H1 (cell line): Measurements from ENCODE around the gene MBOAT1. TPM values are rescaled to one million over a fixed set of nuclear protein-coding genes. Genes with fewer than 3 reads are reported as not detected.

ENCODE experiments used
- CTCF ChIA-PET: fragments of 300-600 bp; sonication (Branson Sonifier 250); formaldehyde crosslinking; loops from one replicate; lab custom pipeline; 2021; ENCODE audit not compliant: partially characterized antibody; lab: Charles Lee
- POLR2A ChIA-PET: fragments of 300-600 bp; sonication (Branson Sonifier 250); formaldehyde crosslinking; loops from one replicate; lab custom pipeline; 2021; ENCODE audit warnings: inconsistent platforms; ENCODE audit not compliant: partially characterized antibody; lab: Charles Lee
- DNase-seq, 2 experiments: peaks; one replicate each; pipeline versions ENCODE4 v3.0.0 to v3.0.0-alpha.2; 2010 to 2022; ENCODE audit warnings: low spot score in 2 of 2, low read depth in 1 of 2, mixed read lengths in 1 of 2
- FAIRE-seq: peaks from 2 replicates; lab custom pipeline; 2011; peaks lifted over from hg19 to GRCh38; lab: Jason Lieb, UNC
- H2AFZ ChIP-seq: 2 replicates; pipeline ENCODE4 v1.8.1; 2012; ENCODE audit warnings: low read length, inconsistent platforms
- H2AK5ac ChIP-seq: 2 replicates; pipeline ENCODE4 v1.6.1; 2013; ENCODE audit warnings: low read depth, low read length
- H2BK120ac ChIP-seq: replicated peaks from 2 replicates; pipeline ENCODE3; 2013; ENCODE audit warnings: low read depth, low read length, inconsistent platforms
- H2BK12ac ChIP-seq: 2 replicates; pipeline ENCODE4 v1.6.1; 2013; ENCODE audit warnings: low read depth, low read length
- H2BK15ac ChIP-seq: 2 replicates; pipeline ENCODE4 v1.6.1; 2013; ENCODE audit warnings: low read length
- H2BK20ac ChIP-seq: 2 replicates; pipeline ENCODE4 v1.6.1; 2013; ENCODE audit warnings: low read length
- H2BK5ac ChIP-seq: 2 replicates; pipeline ENCODE4 v1.6.1; 2013; ENCODE audit warnings: low read depth, low read length
- H3K14ac ChIP-seq: 2 replicates; pipeline ENCODE4 v1.6.1; 2013; ENCODE audit warnings: inconsistent platforms; ENCODE audit not compliant: insufficient read length
- H3K18ac ChIP-seq: 2 replicates; pipeline ENCODE4 v1.6.1; 2013; ENCODE audit warnings: low read length; ENCODE audit errors: extremely low read depth
- H3K23ac ChIP-seq: 2 replicates; pipeline ENCODE4 v1.6.1; 2013; ENCODE audit warnings: inconsistent platforms; ENCODE audit not compliant: insufficient read length
- H3K23me2 ChIP-seq: 2 replicates; pipeline ENCODE4 v1.6.1; 2013; ENCODE audit warnings: low read depth, low read length
- H3K27ac ChIP-seq: 2 replicates; pipeline ENCODE4 v1.6.1; 2011; ENCODE audit warnings: low read depth, low read length, inconsistent platforms
- H3K27me3 ChIP-seq, 4 experiments: replicated peaks in 1 of 4; 1 replicate in 1 of 4; 2 replicates in 3 of 4; pipeline versions ENCODE4 v1.6.1 to v1.8.1; 2011 to 2013; ENCODE audit warnings: low read length in 3 of 4, mild to moderate bottlenecking in 3 of 4, inconsistent platforms in 2 of 4, mixed read lengths in 2 of 4, moderate library complexity in 1 of 4; ENCODE audit not compliant: control insufficient read depth in 3 of 4, insufficient read depth in 3 of 4; ENCODE audit errors: extremely low read depth in 1 of 4
- H3K36me3 ChIP-seq, 4 experiments: 2 replicates each; pipeline versions ENCODE4 v1.6.1 to v1.8.1; 2011 to 2013; ENCODE audit warnings: mild to moderate bottlenecking in 4 of 4, low read length in 3 of 4, moderate library complexity in 2 of 4, control low read depth in 1 of 4, inconsistent platforms in 1 of 4; ENCODE audit not compliant: insufficient read depth in 4 of 4, control insufficient read depth in 2 of 4
- H3K4ac ChIP-seq: replicated peaks from 2 replicates; pipeline ENCODE3; 2013; ENCODE audit warnings: low read length, low read depth, mixed read lengths, inconsistent platforms; ENCODE audit not compliant: insufficient read length
- H3K4me1 ChIP-seq, 4 experiments: replicated peaks in 1 of 4; 1 replicate in 1 of 4; 2 replicates in 3 of 4; pipeline versions ENCODE4 v1.6.1 to v1.8.1; 2011 to 2013; ENCODE audit warnings: low read length in 3 of 4, inconsistent platforms in 2 of 4, mixed read lengths in 1 of 4; ENCODE audit not compliant: insufficient read depth in 4 of 4, control insufficient read depth in 3 of 4
- H3K4me2 ChIP-seq, 2 experiments: 2 replicates each; pipeline versions ENCODE4 v1.6.1 to v1.8.1; 2011 to 2013; ENCODE audit warnings: low read depth in 2 of 2, low read length in 2 of 2, control low read depth in 1 of 2, inconsistent platforms in 1 of 2, mild to moderate bottlenecking in 1 of 2; ENCODE audit not compliant: insufficient read depth in 1 of 2
- H3K4me3 ChIP-seq, 4 experiments: fragments of 200-600, 300-600 bp in 1 of 4; sonication (generic), shearing (Covaris generic), sonication (Bioruptor Twin) in 1 of 4; 2 replicates each; pipeline versions ENCODE4 v1.5.1 to v1.8.1; 2011 to 2016; ENCODE audit warnings: low read length in 4 of 4, low read depth in 3 of 4, control low read depth in 2 of 4, inconsistent platforms in 2 of 4, mild to moderate bottlenecking in 2 of 4, mixed read lengths in 1 of 4, moderate library complexity in 1 of 4; ENCODE audit not compliant: insufficient read depth in 2 of 4; ENCODE audit errors: extremely low read depth in 1 of 4
- H3K56ac ChIP-seq: replicated peaks from 2 replicates; pipeline ENCODE3; 2013; ENCODE audit warnings: low read depth, mild to moderate bottlenecking, mixed read lengths, low read length, inconsistent platforms; ENCODE audit not compliant: insufficient read length
- H3K79me1 ChIP-seq: 2 replicates; pipeline ENCODE4 v1.6.1; 2013; ENCODE audit warnings: low read depth, low read length, control low read depth
- H3K79me2 ChIP-seq, 2 experiments: 2 replicates each; pipeline versions ENCODE4 v1.6.1 to v1.8.1; 2012 to 2013; ENCODE audit warnings: low read length in 2 of 2, mild to moderate bottlenecking in 2 of 2, inconsistent platforms in 1 of 2; ENCODE audit not compliant: insufficient read depth in 2 of 2, control insufficient read depth in 1 of 2
- H3K9ac ChIP-seq, 4 experiments: replicated peaks in 1 of 4; 1 replicate in 1 of 4; 2 replicates in 3 of 4; pipeline versions ENCODE4 v1.6.1 to v1.8.1; 2011 to 2013; ENCODE audit warnings: low read depth in 3 of 4, low read length in 3 of 4, control low read depth in 2 of 4, mild to moderate bottlenecking in 2 of 4, moderate library complexity in 2 of 4, inconsistent platforms in 1 of 4; ENCODE audit errors: extremely low read depth in 1 of 4
- H3K9me3 ChIP-seq, 2 experiments: 2 replicates each; pipeline versions ENCODE4 v1.6.1 to v1.8.1; 2012 to 2013; ENCODE audit warnings: mild to moderate bottlenecking in 2 of 2, moderate library complexity in 2 of 2, control low read depth in 1 of 2, inconsistent platforms in 1 of 2, low read depth in 1 of 2, low read length in 1 of 2, mixed read lengths in 1 of 2; ENCODE audit not compliant: insufficient read depth in 2 of 2
- H4K20me1 ChIP-seq, 2 experiments: replicated peaks in 1 of 2; 2 replicates each; pipeline versions ENCODE3 to v1.8.1; 2011 to 2013; ENCODE audit warnings: inconsistent platforms in 2 of 2, low read length in 2 of 2, mild to moderate bottlenecking in 1 of 2; ENCODE audit not compliant: insufficient read depth in 2 of 2, control insufficient read depth in 1 of 2
- H4K5ac ChIP-seq: 2 replicates; pipeline ENCODE4 v1.6.1; 2013; ENCODE audit warnings: low read length, low read depth, mixed read lengths, inconsistent platforms; ENCODE audit not compliant: insufficient read length
- H4K8ac ChIP-seq: 2 replicates; pipeline ENCODE4 v1.8.0; 2013; ENCODE audit warnings: mild to moderate bottlenecking, moderate library complexity, low read length, inconsistent platforms; ENCODE audit not compliant: insufficient read depth; ENCODE audit errors: extremely low read depth
- H4K91ac ChIP-seq: replicated peaks from 2 replicates; pipeline ENCODE3; 2013; ENCODE audit warnings: low read length, mixed read lengths, inconsistent platforms; ENCODE audit not compliant: insufficient read length
- BACH1 ChIP-seq: IDR thresholded peaks from 2 replicates; pipeline ENCODE4 v1.6.1; 2012; ENCODE audit warnings: low read length, improper control_type of control experiment
- GABPA ChIP-seq: IDR thresholded peaks from 2 replicates; pipeline ENCODE4 v1.6.1; 2011; ENCODE audit warnings: mild to moderate bottlenecking, low read length, moderate library complexity, borderline replicate concordance; ENCODE audit not compliant: insufficient read depth
- WGBS, 2 experiments: shearing (Covaris generic) in 1 of 2; methylation state at CpG; one replicate each; pipeline versions ENCODE4 v1.1.6 to v1.1.7; 2013 to 2015; ENCODE audit warnings: low lambda C conversion rate in 2 of 2, mixed read lengths in 2 of 2, inconsistent platforms in 1 of 2, low coverage in 1 of 2, missing lambda C conversion rate in 1 of 2; ENCODE audit not compliant: insufficient replicate concordance in 2 of 2, insufficient coverage in 1 of 2, insufficient read length in 1 of 2; ENCODE audit errors: extremely low coverage in 1 of 2, missing lambda C conversion rate in 1 of 2; 5-methylcytosine and 5-hydroxymethylcytosine counted together
- polyA plus RNA-seq, 7 experiments: library from polyadenylated mRNA; depleted of rRNA in 3 of 7; stranded (reverse) in 5 of 7; unstranded in 2 of 7; fragments of >200 nt in 5 of 7; fragments of 200-250 nt in 2 of 7; gene quantifications; 1 replicate in 5 of 7; 2 replicates in 1 of 7; 4 replicates in 1 of 7; pipeline versions ENCODE4 v1.2.1 to v1.2.3, GENCODE V29; 2011 to 2013; ENCODE audit warnings: missing spikeins in 2 of 7, mixed read lengths in 2 of 7
- total RNA-seq: library from RNA; stranded (reverse); fragmentation: NEBNext Ultra II Directional; extraction: Animal tissue kit (Norgen Biotek cat#: 25700); gene quantifications from 2 replicates; pipeline ENCODE4 v1.2.1, GENCODE V29; 2021

The MBOAT1 gene
- total and polyA plus RNA-seq, 2 of the 8 experiments (the other 6 are each of a cell fraction or from before 2014, with no cell fraction given) = 4.9 to 19.5 TPM

- CTCF ChIA-PET = interaction anchor here (0.9 kb wide), 1 partner anchor 48 kb away, joined by 3 read pairs; no protein-coding TSS in a partner anchor
- Histone ChIP-seq H2BK15ac (no peak overlapping the region), H4K20me1 (peaks cover 2% of the 10 kb centered on the region in 2 experiments)
Observed at GRCh38 chr6:20173833-20174792, 38.2 kb downstream of the MBOAT1 start.

More at GRCh38 chr6:20173833-20174792, 38.2 kb downstream of the MBOAT1 start:
- no peak overlapping the region for H2BK120ac ChIP-seq
- no peak overlapping the region for H3K9ac ChIP-seq
- H4K8ac ChIP-seq = no peak overlapping the region
- H3K23me2 ChIP-seq = no peaks in the 10 kb centered on the region
- H4K91ac ChIP-seq = no peak overlapping the region
- no peak overlapping the region for H3K27ac ChIP-seq
- no peak overlapping the region for H4K5ac ChIP-seq
- no peaks in the 10 kb centered on the region for H3K4me1 ChIP-seq
- POLR2A ChIA-PET = interaction anchor here (1.0 kb wide), 1 partner anchor 9 kb away, joined by 5 read pairs; no protein-coding TSS in a partner anchor
- H3K79me2 ChIP-seq = no peaks in the 10 kb centered on the region
- no peak overlapping the region for H2BK20ac ChIP-seq
- no peaks in the 10 kb centered on the region for H3K36me3 ChIP-seq
- no peak overlapping the region for H3K4me2 ChIP-seq
- H3K14ac ChIP-seq = no peak overlapping the region
- no peak overlapping the region for H3K18ac ChIP-seq
- no peaks in the 10 kb centered on the region; the same call in 1 of the 2 replicates for H3K79me1 ChIP-seq
- H3K9me3 ChIP-seq = no peaks in the 10 kb centered on the region
- 91% methylated on average over 13 of the region's 13 CpGs; no CpG with 5 or more reads in 1 of the 2 experiments for WGBS, 2 experiments
- no peak overlapping the region for H3K23ac ChIP-seq
- H2AK5ac ChIP-seq = no peak overlapping the region
- no peak overlapping the region for H3K4ac ChIP-seq
- DNase-seq = no peak
- TF ChIP-seq BACH1 = no peak
- no peak for TF ChIP-seq GABPA
- no peak overlapping the region for H2BK5ac ChIP-seq
- H2BK12ac ChIP-seq = no peak overlapping the region
- H3K27me3 ChIP-seq = no peaks in the 10 kb centered on the region
- no peak overlapping the region for H3K4me3 ChIP-seq
- FAIRE-seq = no peak
- no peak overlapping the region for H2AFZ ChIP-seq
- no peak overlapping the region for H3K56ac ChIP-seq
